Vagina (tissue), 2 donors: Measurements from ENCODE around the gene PCF11. TPM values are rescaled to one million over a fixed set of nuclear protein-coding genes. Genes with fewer than 3 reads are reported as not detected.

ENCODE experiments used
- DNase-seq, 2 donors: peaks; one replicate each; pipeline ENCODE4 v3.0.0-alpha.2; 2017; ENCODE audit errors: extremely low spot score in 2 of 2
- H3K27ac ChIP-seq: fragments of 200-600 bp; sonication (generic); one replicate; pipeline ENCODE4 v1.5.1; 2019
- H3K27me3 ChIP-seq: fragments of 200-600 bp; sonication (generic); one replicate; pipeline ENCODE4 v1.5.1; 2019
- H3K36me3 ChIP-seq, 2 donors: fragments of 200-600 bp; sonication (generic); one replicate each; pipeline ENCODE4 v1.5.1; 2017 to 2019
- H3K4me1 ChIP-seq: fragments of 200-600 bp; sonication (generic); one replicate; pipeline ENCODE4 v1.5.1; 2019
- H3K4me3 ChIP-seq, 2 donors: fragments of 200-600 bp; sonication (generic); 1 replicate in 1 of 2; 2 replicates in 1 of 2; pipeline ENCODE4 v1.5.1; 2016 to 2019
- H3K9me3 ChIP-seq: fragments of 200-600 bp; sonication (generic); one replicate; pipeline ENCODE4 v1.5.1; 2019
- CTCF ChIP-seq, 3 experiments: fragments of 450-650 bp in 2 of 3; fragments of 200-600 bp in 1 of 3; sonication (generic) in 1 of 3; IDR thresholded peaks; one replicate each; pipeline ENCODE4 v1.5.1; 2017 to 2019; ENCODE audit warnings: antibody characterized with exemption in 3 of 3, mild to moderate bottlenecking in 2 of 3, moderate library complexity in 2 of 3
- POLR2A ChIP-seq, 2 donors: fragments of 450-650 bp; IDR thresholded peaks; one replicate each; pipeline ENCODE4 v1.6.1; 2017; ENCODE audit warnings: antibody characterized with exemption in 2 of 2, mild to moderate bottlenecking in 2 of 2, moderate library complexity in 2 of 2
- POLR2AphosphoS5 ChIP-seq, 2 donors: sonication (generic); formaldehyde crosslinking; IDR thresholded peaks; one replicate each; pipeline ENCODE4 v1.9.0; 2017; ENCODE audit warnings: antibody characterized with exemption in 2 of 2, mild to moderate bottlenecking in 2 of 2, low read depth in 1 of 2; ENCODE audit not compliant: insufficient read depth in 1 of 2
- intact Hi-C: fragments of 100-400 bp; cut with DNase I; formaldehyde crosslinking; loops from one replicate; pipeline ENCODE4 v1.15.1; 2023
- total RNA-seq: library from RNA; depleted of rRNA; stranded (reverse); fragments of >200 nt; gene quantifications from one replicate; pipeline ENCODE4 v1.2.3, GENCODE V29; 2016

PCF11 gene, protein sequence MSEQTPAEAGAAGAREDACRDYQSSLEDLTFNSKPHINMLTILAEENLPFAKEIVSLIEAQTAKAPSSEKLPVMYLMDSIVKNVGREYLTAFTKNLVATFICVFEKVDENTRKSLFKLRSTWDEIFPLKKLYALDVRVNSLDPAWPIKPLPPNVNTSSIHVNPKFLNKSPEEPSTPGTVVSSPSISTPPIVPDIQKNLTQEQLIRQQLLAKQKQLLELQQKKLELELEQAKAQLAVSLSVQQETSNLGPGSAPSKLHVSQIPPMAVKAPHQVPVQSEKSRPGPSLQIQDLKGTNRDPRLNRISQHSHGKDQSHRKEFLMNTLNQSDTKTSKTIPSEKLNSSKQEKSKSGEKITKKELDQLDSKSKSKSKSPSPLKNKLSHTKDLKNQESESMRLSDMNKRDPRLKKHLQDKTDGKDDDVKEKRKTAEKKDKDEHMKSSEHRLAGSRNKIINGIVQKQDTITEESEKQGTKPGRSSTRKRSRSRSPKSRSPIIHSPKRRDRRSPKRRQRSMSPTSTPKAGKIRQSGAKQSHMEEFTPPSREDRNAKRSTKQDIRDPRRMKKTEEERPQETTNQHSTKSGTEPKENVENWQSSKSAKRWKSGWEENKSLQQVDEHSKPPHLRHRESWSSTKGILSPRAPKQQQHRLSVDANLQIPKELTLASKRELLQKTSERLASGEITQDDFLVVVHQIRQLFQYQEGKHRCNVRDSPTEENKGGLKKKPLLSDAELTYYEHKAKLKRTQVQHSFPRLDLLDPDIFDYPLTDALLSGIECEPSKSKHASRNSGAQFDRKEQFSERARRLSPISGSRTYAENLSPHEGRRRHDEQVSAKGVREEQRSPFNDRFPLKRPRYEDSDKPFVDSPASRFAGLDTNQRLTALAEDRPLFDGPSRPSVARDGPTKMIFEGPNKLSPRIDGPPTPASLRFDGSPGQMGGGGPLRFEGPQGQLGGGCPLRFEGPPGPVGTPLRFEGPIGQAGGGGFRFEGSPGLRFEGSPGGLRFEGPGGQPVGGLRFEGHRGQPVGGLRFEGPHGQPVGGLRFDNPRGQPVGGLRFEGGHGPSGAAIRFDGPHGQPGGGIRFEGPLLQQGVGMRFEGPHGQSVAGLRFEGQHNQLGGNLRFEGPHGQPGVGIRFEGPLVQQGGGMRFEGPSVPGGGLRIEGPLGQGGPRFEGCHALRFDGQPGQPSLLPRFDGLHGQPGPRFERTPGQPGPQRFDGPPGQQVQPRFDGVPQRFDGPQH (N-terminal part only)
- 102 TPM for total RNA-seq

DNA sequence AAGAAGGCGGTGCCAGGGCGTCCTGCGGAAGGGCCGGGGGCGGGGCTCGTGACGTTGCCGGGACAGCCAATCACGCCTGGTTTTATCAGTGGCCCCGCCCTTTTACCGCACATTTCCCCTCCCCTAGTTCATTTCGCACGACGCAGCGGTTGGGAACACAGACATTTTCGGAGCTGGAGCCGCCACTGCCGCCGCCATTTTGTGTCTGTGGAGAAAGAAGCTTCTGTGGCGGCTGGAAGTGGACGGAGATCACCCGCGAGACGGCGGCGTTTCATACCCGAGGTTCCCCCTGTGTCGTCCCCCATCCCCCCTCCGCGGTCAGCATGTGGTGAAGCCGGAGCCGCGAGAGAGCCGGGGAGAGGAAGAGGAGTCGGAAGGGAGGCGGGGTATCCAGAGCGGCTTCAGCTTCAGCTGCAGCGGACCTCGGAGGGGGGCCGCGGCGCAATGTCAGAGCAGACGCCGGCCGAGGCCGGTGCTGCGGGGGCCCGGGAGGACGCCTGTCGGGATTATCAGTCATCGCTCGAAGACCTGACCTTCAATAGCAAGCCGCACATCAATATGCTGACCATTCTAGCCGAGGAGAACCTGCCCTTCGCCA is at the start of gene PCF11:
PCF11 (plus strand) TSS at position 136 of the 598 bp plus-strand sequence; CDS start at position 445, 309 bp downstream.
- H3K36me3 ChIP-seq, result no peaks in the 10 kb centered on the region
- H3K27me3 ChIP-seq, result no peaks in the 10 kb centered on the region
- H3K9me3 ChIP-seq, result no peaks in the 10 kb centered on the region
- TF ChIP-seq POLR2A (IDR thresholded peaks at IDR 0.05) (peak; percentile 99 to 100), CTCF (IDR thresholded peaks at IDR 0.05) (no peak), POLR2AphosphoS5 (IDR thresholded peaks at IDR 0.05; ENCODE audit: insufficient read depth in 1 of 2, low read depth in 1 of 2) (peak; percentile 81 to 100)
- H3K27ac ChIP-seq, result peak within 1 kb of the TSS; percentile 99
- H3K4me3 ChIP-seq, result peak within 1 kb of the TSS; percentile 92 to 93
- H3K4me1 ChIP-seq, result peaks cover 34% of the 10 kb centered on the region
- intact Hi-C loops, result loop anchor here (2.0 kb wide), 1 partner anchor 86 kb away; the partner anchor contains the start of gene RAB30
- DNase-seq, result no peak

GRCh38 chr11:83112886-83113285 is 44.0 kb upstream of the PCF11 start:
- H3K4me1 ChIP-seq, result no peaks in the 10 kb centered on the region
- no peaks in the 10 kb centered on the region for H3K27me3 ChIP-seq
- no peak overlapping the region for H3K27ac ChIP-seq
- TF ChIP-seq POLR2AphosphoS5 (IDR thresholded peaks at IDR 0.05; ENCODE audit: insufficient read depth in 1 of 2, low read depth in 1 of 2) (no peak), POLR2A (IDR thresholded peaks at IDR 0.05) (no peak), CTCF (IDR thresholded peaks at IDR 0.05) (no peak)
- no peak overlapping the region for H3K4me3 ChIP-seq
- H3K9me3 ChIP-seq, result no peaks in the 10 kb centered on the region
- intact Hi-C loops, result no loop called here
- H3K36me3 ChIP-seq, result no peaks in the 10 kb centered on the region
- no peak for DNase-seq

DNA sequence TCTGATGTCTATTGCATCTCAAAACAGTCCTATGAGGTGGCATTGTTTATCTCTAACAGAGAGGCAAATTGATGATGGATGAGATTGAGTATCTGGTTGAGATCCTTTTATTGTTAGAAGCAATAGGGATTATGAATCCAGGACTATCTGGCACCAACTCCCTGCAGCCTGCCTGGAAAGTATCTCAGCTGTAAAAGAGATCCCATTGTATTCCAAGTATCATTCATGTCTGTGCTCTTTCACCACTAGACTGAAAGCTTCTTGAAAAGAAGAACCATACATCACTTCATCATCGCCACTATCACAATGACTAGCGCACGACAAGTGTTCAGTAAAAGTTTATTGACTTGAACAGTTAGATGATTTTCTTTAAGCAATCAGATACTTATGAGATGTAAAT is 41.9 kb upstream of the PCF11 start:
- DNase-seq, result no peak
- H3K4me3 ChIP-seq, result no peak overlapping the region
- no peak for TF ChIP-seq POLR2A (IDR thresholded peaks at IDR 0.05)
- TF ChIP-seq CTCF (IDR thresholded peaks at IDR 0.05), result no peak
- TF ChIP-seq POLR2AphosphoS5 (IDR thresholded peaks at IDR 0.05; ENCODE audit: insufficient read depth in 1 of 2, low read depth in 1 of 2), result no peak
- no peaks in the 10 kb centered on the region for H3K36me3 ChIP-seq
- H3K27me3 ChIP-seq, result no peaks in the 10 kb centered on the region
- no peak overlapping the region for H3K27ac ChIP-seq
- intact Hi-C loops, result no loop called here
- H3K4me1 ChIP-seq, result no peaks in the 10 kb centered on the region
- no peaks in the 10 kb centered on the region for H3K9me3 ChIP-seq

- H3K27me3 ChIP-seq, result no peaks in the 10 kb centered on the region
- no peaks in the 10 kb centered on the region for H3K9me3 ChIP-seq
- intact Hi-C loops, result no loop called here
- no peak for TF ChIP-seq POLR2AphosphoS5 (IDR thresholded peaks at IDR 0.05; ENCODE audit: insufficient read depth in 1 of 2, low read depth in 1 of 2)
- TF ChIP-seq POLR2A (IDR thresholded peaks at IDR 0.05), result no peak
- TF ChIP-seq CTCF (IDR thresholded peaks at IDR 0.05), result no peak
- no peak for DNase-seq
- H3K36me3 ChIP-seq, result no peaks in the 10 kb centered on the region
- H3K4me1 ChIP-seq, result no peaks in the 10 kb centered on the region
- no peak overlapping the region for H3K4me3 ChIP-seq
- H3K27ac ChIP-seq, result no peak overlapping the region
Observed at GRCh38 chr11:83115551-83115950, 41.4 kb upstream of the PCF11 start.
